ENCODE measurements around the gene CYP11A1.

CYP11A1 gene

DNA sequence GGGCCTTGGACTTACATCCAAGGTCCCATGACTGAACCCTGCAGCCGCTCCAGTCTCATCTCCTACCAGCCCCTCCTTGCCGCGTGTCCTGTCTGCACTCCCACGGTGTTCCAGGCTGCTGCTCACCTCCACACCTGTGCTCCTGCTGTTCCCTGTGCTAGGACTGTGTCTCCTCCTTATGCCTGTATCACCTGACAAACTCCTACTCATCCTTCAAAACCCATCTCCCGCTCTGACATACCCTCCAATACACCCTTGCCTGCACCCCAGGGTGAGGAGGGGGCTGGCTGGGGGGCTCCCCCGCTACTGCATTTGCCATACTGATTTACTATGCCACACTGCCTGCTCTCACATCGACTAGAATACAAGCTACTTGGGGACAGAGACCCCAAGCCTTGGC is 53.6 kb downstream of the CYP11A1 start:
- H3K36me3 ChIP-seq (ENCODE audit: control insufficient read depth in 1 of 2, insufficient read depth in 2 of 2, low read length in 2 of 2), result no peaks in the 10 kb centered on the region
- no peaks in the 10 kb centered on the region for H3K27me3 ChIP-seq (ENCODE audit: control insufficient read depth in 1 of 2, insufficient read depth in 2 of 2, low read length in 2 of 2)
- H3K4me1 ChIP-seq (ENCODE audit: control insufficient read depth in 1 of 2, insufficient read depth in 2 of 2, low read length in 2 of 2), result peaks cover 0 to 4% of the 10 kb centered on the region in 2 donors
- H3K9me3 ChIP-seq (ENCODE audit: control insufficient read depth in 1 of 2, low read length in 2 of 2), result no peaks in the 10 kb centered on the region
- no peak overlapping the region for H3K9ac ChIP-seq (ENCODE audit: low read depth in 1 of 2, low read length in 2 of 2)
- H3K27ac ChIP-seq (ENCODE audit: low read depth, low read length), result no peak overlapping the region
- H3K4me3 ChIP-seq (ENCODE audit: low read depth in 1 of 2, low read length in 2 of 2), result no peak overlapping the region

DNA sequence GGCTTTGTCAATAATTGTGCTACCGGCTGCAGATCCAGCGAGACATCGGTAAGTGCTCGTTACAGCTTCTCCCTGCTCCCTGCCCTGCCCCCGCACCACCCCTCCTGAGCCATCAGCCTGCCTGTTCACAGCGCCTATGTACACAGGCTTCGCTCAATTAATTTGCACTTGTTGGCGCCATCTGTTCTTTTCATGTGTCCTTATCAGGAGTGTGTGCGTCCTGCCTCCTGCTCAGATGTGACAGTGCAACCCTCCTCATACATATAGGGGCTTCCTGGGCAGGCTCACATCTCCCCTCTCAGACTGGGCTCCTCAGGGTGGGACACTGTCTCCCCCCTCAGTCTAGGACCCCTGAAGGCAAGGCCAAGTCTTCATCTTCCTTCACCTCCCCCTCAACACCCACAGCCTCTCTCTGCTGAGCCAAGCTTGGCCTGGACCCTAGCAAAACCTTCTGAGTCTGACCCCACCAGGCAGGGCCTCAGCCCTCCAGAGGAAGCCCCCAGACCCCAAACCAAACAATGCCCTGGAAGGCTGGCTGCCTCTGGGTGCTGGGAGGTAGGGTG is 54.9 kb downstream of the CYP11A1 start:
- Histone ChIP-seq H3K9ac (ENCODE audit: low read depth in 1 of 2, low read length in 2 of 2) (no peak overlapping the region), H3K9me3 (ENCODE audit: control insufficient read depth in 1 of 2, low read length in 2 of 2) (no peaks in the 10 kb centered on the region), H3K4me3 (ENCODE audit: low read depth in 1 of 2, low read length in 2 of 2) (no peak overlapping the region), H3K27me3 (ENCODE audit: control insufficient read depth in 1 of 2, insufficient read depth in 2 of 2, low read length in 2 of 2) (peaks cover 0 to under 1% of the 10 kb centered on the region in 2 donors), H3K4me1 (ENCODE audit: control insufficient read depth in 1 of 2, insufficient read depth in 2 of 2, low read length in 2 of 2) (peaks cover 0 to 4% of the 10 kb centered on the region in 2 donors), H3K27ac (ENCODE audit: low read depth, low read length) (no peak overlapping the region), H3K36me3 (ENCODE audit: control insufficient read depth in 1 of 2, insufficient read depth in 2 of 2, low read length in 2 of 2) (no peaks in the 10 kb centered on the region)

GRCh38 chr15:74311734-74312444 is 55.6 kb downstream of the CYP11A1 start:
- H3K27ac ChIP-seq (ENCODE audit: low read depth, low read length), result no peak overlapping the region
- H3K9me3 ChIP-seq (ENCODE audit: control insufficient read depth in 1 of 2, low read length in 2 of 2), result no peaks in the 10 kb centered on the region
- H3K4me1 ChIP-seq (ENCODE audit: control insufficient read depth in 1 of 2, insufficient read depth in 2 of 2, low read length in 2 of 2), result peaks cover 0 to 4% of the 10 kb centered on the region in 2 donors
- peaks cover 3 to 7% of the 10 kb centered on the region in 2 donors for H3K27me3 ChIP-seq (ENCODE audit: control insufficient read depth in 1 of 2, insufficient read depth in 2 of 2, low read length in 2 of 2)
- no peak overlapping the region for H3K9ac ChIP-seq (ENCODE audit: low read depth in 1 of 2, low read length in 2 of 2)
- H3K4me3 ChIP-seq (ENCODE audit: low read depth in 1 of 2, low read length in 2 of 2), result no peak overlapping the region
- no peaks in the 10 kb centered on the region for H3K36me3 ChIP-seq (ENCODE audit: control insufficient read depth in 1 of 2, insufficient read depth in 2 of 2, low read length in 2 of 2)

- H3K27me3 ChIP-seq (ENCODE audit: control insufficient read depth in 1 of 2, insufficient read depth in 2 of 2, low read length in 2 of 2), result peaks cover 13 to 16% of the 10 kb centered on the region in 2 donors
- no peak overlapping the region for H3K9ac ChIP-seq (ENCODE audit: low read depth in 1 of 2, low read length in 2 of 2)
- no peaks in the 10 kb centered on the region for H3K36me3 ChIP-seq (ENCODE audit: control insufficient read depth in 1 of 2, insufficient read depth in 2 of 2, low read length in 2 of 2)
- no peak overlapping the region for H3K4me3 ChIP-seq (ENCODE audit: low read depth in 1 of 2, low read length in 2 of 2)
- H3K9me3 ChIP-seq (ENCODE audit: control insufficient read depth in 1 of 2, low read length in 2 of 2), result no peaks in the 10 kb centered on the region
- no peaks in the 10 kb centered on the region for H3K4me1 ChIP-seq (ENCODE audit: control insufficient read depth in 1 of 2, insufficient read depth in 2 of 2, low read length in 2 of 2)
- H3K27ac ChIP-seq (ENCODE audit: low read depth, low read length), result no peak overlapping the region
Observed at GRCh38 chr15:74307827-74308811, 59.3 kb downstream of the CYP11A1 start.

DNA sequence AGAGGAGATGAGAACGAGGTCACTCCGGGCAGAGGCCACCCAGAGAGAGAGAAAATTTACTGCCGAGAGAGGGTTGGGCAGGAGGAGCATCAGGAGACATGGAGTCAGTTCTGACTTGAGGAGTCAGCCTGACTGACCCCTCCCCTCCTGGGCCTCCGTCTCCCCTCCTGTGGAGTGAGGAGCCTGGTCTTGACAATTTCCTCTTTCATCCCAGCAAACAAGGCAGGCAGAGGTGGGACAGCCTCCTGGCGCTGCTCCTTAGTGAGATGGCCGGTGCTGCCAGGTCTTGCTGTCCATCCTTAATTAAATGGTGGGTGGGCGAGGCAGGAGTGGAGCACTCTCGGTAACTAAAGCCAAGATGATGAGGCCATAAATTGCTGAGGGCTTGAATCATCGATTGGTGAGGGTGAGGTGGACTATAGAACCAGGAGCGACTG is 60.6 kb downstream of the CYP11A1 start:
- H3K27me3 ChIP-seq (ENCODE audit: control insufficient read depth in 1 of 2, insufficient read depth in 2 of 2, low read length in 2 of 2), result peaks cover 13 to 20% of the 10 kb centered on the region in 2 donors
- no peak overlapping the region for H3K27ac ChIP-seq (ENCODE audit: low read depth, low read length)
- H3K4me3 ChIP-seq (ENCODE audit: low read depth in 1 of 2, low read length in 2 of 2), result no peak overlapping the region
- no peaks in the 10 kb centered on the region for H3K4me1 ChIP-seq (ENCODE audit: control insufficient read depth in 1 of 2, insufficient read depth in 2 of 2, low read length in 2 of 2)
- no peaks in the 10 kb centered on the region for H3K36me3 ChIP-seq (ENCODE audit: control insufficient read depth in 1 of 2, insufficient read depth in 2 of 2, low read length in 2 of 2)
- no peaks in the 10 kb centered on the region for H3K9me3 ChIP-seq (ENCODE audit: control insufficient read depth in 1 of 2, low read length in 2 of 2)
- H3K9ac ChIP-seq (ENCODE audit: low read depth in 1 of 2, low read length in 2 of 2), result no peak overlapping the region

DNA sequence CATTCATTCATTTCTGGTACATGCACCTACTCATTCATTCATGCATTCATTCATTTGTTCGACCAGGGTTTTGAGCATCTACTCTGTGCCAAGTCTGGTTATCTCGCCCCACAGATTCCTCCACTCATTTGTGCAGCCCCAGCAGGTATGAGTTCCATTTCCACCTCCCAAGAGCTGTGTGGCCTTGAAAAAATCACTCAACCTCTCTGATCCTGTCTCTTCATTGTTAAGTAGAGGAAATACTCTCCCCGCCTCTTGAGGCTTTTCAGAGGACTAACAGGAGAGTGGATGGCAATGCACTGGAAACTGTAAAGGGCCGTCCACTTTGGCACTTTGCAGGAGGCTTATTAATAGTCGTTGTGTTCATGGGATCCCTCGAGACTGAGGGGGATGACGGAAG is 61.8 kb downstream of the CYP11A1 start:
- Histone ChIP-seq H3K36me3 (ENCODE audit: control insufficient read depth in 1 of 2, insufficient read depth in 2 of 2, low read length in 2 of 2) (no peaks in the 10 kb centered on the region), H3K27me3 (ENCODE audit: control insufficient read depth in 1 of 2, insufficient read depth in 2 of 2, low read length in 2 of 2) (peaks cover 13 to 20% of the 10 kb centered on the region in 2 donors), H3K4me1 (ENCODE audit: control insufficient read depth in 1 of 2, insufficient read depth in 2 of 2, low read length in 2 of 2) (no peaks in the 10 kb centered on the region), H3K9me3 (ENCODE audit: control insufficient read depth in 1 of 2, low read length in 2 of 2) (no peaks in the 10 kb centered on the region), H3K27ac (ENCODE audit: low read depth, low read length) (no peak overlapping the region), H3K9ac (ENCODE audit: low read depth in 1 of 2, low read length in 2 of 2) (no peak overlapping the region), H3K4me3 (ENCODE audit: low read depth in 1 of 2, low read length in 2 of 2) (no peak overlapping the region)

DNA sequence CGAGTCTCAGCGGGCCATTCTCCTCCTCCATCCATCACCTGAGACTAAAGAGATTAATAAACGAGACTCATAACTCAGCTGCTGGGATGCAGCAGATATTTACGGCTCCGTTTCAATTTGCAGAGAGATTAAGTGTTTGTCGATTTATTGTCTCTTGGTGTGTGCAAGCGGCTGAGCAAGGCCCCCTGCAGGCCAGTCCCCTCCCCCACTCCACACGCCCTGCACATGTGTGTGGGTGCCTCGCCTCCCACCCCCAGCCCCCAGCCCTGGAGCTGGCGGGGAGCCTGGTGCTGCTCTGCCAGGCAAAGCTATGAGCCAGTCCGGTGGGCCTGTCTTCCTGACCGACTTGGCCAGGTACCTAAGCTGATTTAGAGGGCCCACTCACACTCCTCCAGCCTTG is 63.0 kb downstream of the CYP11A1 start:
- Histone ChIP-seq H3K9ac (ENCODE audit: low read depth in 1 of 2, low read length in 2 of 2) (no peak overlapping the region), H3K4me3 (ENCODE audit: low read depth in 1 of 2, low read length in 2 of 2) (no peak overlapping the region), H3K27ac (ENCODE audit: low read depth, low read length) (no peak overlapping the region), H3K9me3 (ENCODE audit: control insufficient read depth in 1 of 2, low read length in 2 of 2) (no peaks in the 10 kb centered on the region), H3K4me1 (ENCODE audit: control insufficient read depth in 1 of 2, insufficient read depth in 2 of 2, low read length in 2 of 2) (no peaks in the 10 kb centered on the region), H3K36me3 (ENCODE audit: control insufficient read depth in 1 of 2, insufficient read depth in 2 of 2, low read length in 2 of 2) (no peaks in the 10 kb centered on the region), H3K27me3 (ENCODE audit: control insufficient read depth in 1 of 2, insufficient read depth in 2 of 2, low read length in 2 of 2) (peaks cover 13 to 20% of the 10 kb centered on the region in 2 donors)

GRCh38 chr15:74303741-74304309 is 63.6 kb downstream of the CYP11A1 start:
- Histone ChIP-seq H3K36me3 (ENCODE audit: control insufficient read depth in 1 of 2, insufficient read depth in 2 of 2, low read length in 2 of 2) (no peaks in the 10 kb centered on the region), H3K4me1 (ENCODE audit: control insufficient read depth in 1 of 2, insufficient read depth in 2 of 2, low read length in 2 of 2) (no peaks in the 10 kb centered on the region), H3K4me3 (ENCODE audit: low read depth in 1 of 2, low read length in 2 of 2) (no peak overlapping the region), H3K9ac (ENCODE audit: low read depth in 1 of 2, low read length in 2 of 2) (no peak overlapping the region), H3K9me3 (ENCODE audit: control insufficient read depth in 1 of 2, low read length in 2 of 2) (no peaks in the 10 kb centered on the region), H3K27ac (ENCODE audit: low read depth, low read length) (no peak overlapping the region), H3K27me3 (ENCODE audit: control insufficient read depth in 1 of 2, insufficient read depth in 2 of 2, low read length in 2 of 2) (peaks cover 13 to 20% of the 10 kb centered on the region in 2 donors)

DNA sequence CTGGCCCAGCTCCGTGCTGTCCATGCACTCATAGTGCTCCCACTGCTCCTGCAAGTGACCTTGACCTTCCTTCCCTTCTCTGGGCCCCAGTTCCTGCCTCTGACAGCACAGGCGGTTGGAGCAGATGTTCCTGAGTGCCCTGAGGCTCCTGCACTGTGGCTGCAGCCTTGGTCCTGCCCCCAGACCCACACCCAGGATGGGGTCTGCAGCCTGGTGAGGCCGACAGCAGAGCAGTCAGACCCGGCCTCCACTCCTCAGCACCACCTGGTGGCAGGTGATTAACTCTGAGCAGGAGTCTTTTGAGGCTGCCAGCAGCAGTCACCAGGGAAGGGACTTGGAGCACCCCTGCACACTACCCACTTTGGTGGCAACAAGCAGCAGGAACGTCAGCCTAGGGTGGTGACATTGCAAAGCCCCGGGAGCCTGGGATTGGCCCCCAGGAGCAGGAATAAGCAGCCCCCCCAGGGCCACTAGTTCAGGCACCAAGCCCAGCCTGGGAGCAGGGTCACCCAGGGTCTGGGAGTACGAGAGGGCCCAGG is 64.6 kb downstream of the CYP11A1 start:
- Histone ChIP-seq H3K27me3 (ENCODE audit: control insufficient read depth in 1 of 2, insufficient read depth in 2 of 2, low read length in 2 of 2) (peaks cover 13 to 20% of the 10 kb centered on the region in 2 donors), H3K4me1 (ENCODE audit: control insufficient read depth in 1 of 2, insufficient read depth in 2 of 2, low read length in 2 of 2) (no peaks in the 10 kb centered on the region), H3K36me3 (ENCODE audit: control insufficient read depth in 1 of 2, insufficient read depth in 2 of 2, low read length in 2 of 2) (no peaks in the 10 kb centered on the region), H3K4me3 (ENCODE audit: low read depth in 1 of 2, low read length in 2 of 2) (no peak overlapping the region), H3K9ac (ENCODE audit: low read depth in 1 of 2, low read length in 2 of 2) (no peak overlapping the region), H3K27ac (ENCODE audit: low read depth, low read length) (no peak overlapping the region), H3K9me3 (ENCODE audit: control insufficient read depth in 1 of 2, low read length in 2 of 2) (no peaks in the 10 kb centered on the region)

All from duodenal mucosa (tissue), 2 donors.